Body of pancreas (tissue), 4 donors: ENCODE measurements around the gene CWH43.
"Not testable (repeated sequence)": the region's sequence is repeated elsewhere in the genome, so short reads cannot be mapped to it uniquely, and the experiment has no call there.

ENCODE experiments used
- CTCF ChIP-seq, 7 experiments: fragments of 450-650 bp in 4 of 7; fragments of 200-600 bp in 3 of 7; sonication (generic) in 3 of 7; IDR thresholded peaks; one replicate each; pipeline ENCODE4 v1.5.1; 2016 to 2019; ENCODE audit warnings: antibody characterized with exemption in 7 of 7
- POLR2A ChIP-seq, 3 donors: fragments of 450-650 bp; IDR thresholded peaks; one replicate each; pipeline ENCODE4 v1.6.1; 2016; ENCODE audit warnings: antibody characterized with exemption in 3 of 3, mild to moderate bottlenecking in 2 of 3

- not testable (repeated sequence) for TF ChIP-seq POLR2A, CTCF (IDR thresholded peaks at IDR 0.05)
Observed at GRCh38 chr4:49110579-49110978, 124.5 kb downstream of the CWH43 start.
